Natural killer cell (primary cell): Measurements from ENCODE around the gene SSX2IP. TPM values are rescaled to one million over a fixed set of nuclear protein-coding genes. Genes with fewer than 3 reads are reported as not detected.

Experiments
- ATAC-seq, 3 donors: fragments of 150-1000 bp in 2 of 3; fragments of 200-7000 bp in 1 of 3; cut with Tn5 transposase; 1 replicate in 1 of 3; 2 replicates in 2 of 3; pipeline ENCODE4 v1.10.0; 2021; ENCODE audit warnings: mild to moderate bottlenecking in 2 of 3, moderate library complexity in 2 of 3
- DNase-seq, 2 donors: peaks; one replicate each; pipeline versions ENCODE4 v3.0.0 to v3.0.0-alpha.2; 2013 to 2021; ENCODE audit warnings: mixed read lengths in 1 of 2
- H3K27ac ChIP-seq: one replicate; pipeline ENCODE4 v1.5.1; 2013; ENCODE audit warnings: mild to moderate bottlenecking, low read length
- H3K27me3 ChIP-seq: one replicate; pipeline ENCODE4 v1.6.1; 2013; ENCODE audit warnings: low read length; ENCODE audit not compliant: control insufficient read depth, insufficient read depth
- H3K36me3 ChIP-seq: one replicate; pipeline ENCODE4 v1.6.1; 2013; ENCODE audit warnings: low read length; ENCODE audit not compliant: control insufficient read depth, insufficient read depth
- H3K4me1 ChIP-seq: one replicate; pipeline ENCODE4 v1.6.1; 2013; ENCODE audit warnings: low read length; ENCODE audit not compliant: control insufficient read depth, insufficient read depth
- H3K4me3 ChIP-seq: one replicate; pipeline ENCODE4 v1.5.1; 2013; ENCODE audit warnings: low read length
- H3K9me3 ChIP-seq: one replicate; pipeline ENCODE4 v1.6.1; 2013; ENCODE audit warnings: low read length; ENCODE audit not compliant: control insufficient read depth, insufficient read depth
- H3K27ac Mint-ChIP-seq, 2 donors: one replicate each; pipeline ENCODE4 v1.8.0; 2022; ENCODE audit warnings: mild to moderate bottlenecking in 2 of 2, mixed read lengths in 2 of 2, moderate library complexity in 1 of 2
- H3K27me3 Mint-ChIP-seq, 2 donors: one replicate each; pipeline ENCODE4 v1.8.0; 2022; ENCODE audit warnings: low read depth in 2 of 2, mixed read lengths in 2 of 2
- H3K36me3 Mint-ChIP-seq: one replicate; pipeline ENCODE4 v1.8.0; 2022; ENCODE audit warnings: mixed read lengths
- H3K4me1 Mint-ChIP-seq, 2 donors: one replicate each; pipeline ENCODE4 v1.8.0; 2022; ENCODE audit warnings: mixed read lengths in 2 of 2
- H3K4me3 Mint-ChIP-seq: one replicate; pipeline ENCODE4 v1.8.0; 2022; ENCODE audit warnings: mild to moderate bottlenecking, moderate library complexity, mixed read lengths
- H3K9me3 Mint-ChIP-seq, 2 donors: one replicate each; pipeline ENCODE4 v1.8.0; 2022; ENCODE audit warnings: mixed read lengths in 2 of 2
- CTCF ChIP-seq: fragments of 200-600 bp; IDR thresholded peaks from one replicate; pipeline ENCODE4 v1.8.0; 2022; ENCODE audit warnings: antibody characterized with exemption
- whole genome bisulfite sequencing: methylation state at CpG from one replicate; pipeline ENCODE4 v1.1.7; 2013; ENCODE audit warnings: missing lambda C conversion rate; ENCODE audit not compliant: insufficient coverage; 5-methylcytosine and 5-hydroxymethylcytosine counted together
- intact Hi-C: fragments of 100-400 bp; cut with micrococcal nuclease; formaldehyde crosslinking; loops from one replicate; pipeline ENCODE4 v1.14.2; 2022
- total RNA-seq, 4 donors: library from RNA; stranded (reverse); fragments of 120-200 nt in 1 of 4; gene quantifications; one replicate each; pipeline versions ENCODE4 v1.2.3 to v1.2.4, GENCODE V29; 2013 to 2022

The SSX2IP gene
- total RNA-seq, 3 donors from 2014 or later (not counting 1 experiment from before 2014, with no cell fraction given), result 24.2 to 35.8 (median 27.2) TPM

GRCh38 chr1:84669831-84670230, 20.4 kb downstream of the SSX2IP start:
- Histone ChIP-seq H3K9me3 (no peaks in the 10 kb centered on the region), H3K27ac (no peak overlapping the region), H3K27me3 (no peaks in the 10 kb centered on the region), H3K4me1 (peaks cover 4% of the 10 kb centered on the region), H3K36me3 (peaks cover 6% of the 10 kb centered on the region), H3K4me3 (no peak overlapping the region)
- no peaks in the 10 kb centered on the region for H3K27me3 Mint-ChIP-seq
- DNase-seq, result no peak
- no peak for ATAC-seq
- H3K9me3 Mint-ChIP-seq, result no peaks in the 10 kb centered on the region
- no peak overlapping the region for H3K4me3 Mint-ChIP-seq
- 92% methylated on average over 2 of the region's 2 CpGs for WGBS
- peaks cover 31 to 42% of the 10 kb centered on the region in 2 donors for H3K4me1 Mint-ChIP-seq
- TF ChIP-seq CTCF, result no peak
- intact Hi-C loops, result no loop called here
- no peak overlapping the region for H3K27ac Mint-ChIP-seq
- no peaks in the 10 kb centered on the region for H3K36me3 Mint-ChIP-seq

GRCh38 chr1:84668185-84668584, 22.1 kb downstream of the SSX2IP start:
- H3K4me1 Mint-ChIP-seq, result peaks cover 14 to 26% of the 10 kb centered on the region in 2 donors
- peak in 2 of 3 donors; percentile 64 for ATAC-seq
- H3K36me3 Mint-ChIP-seq, result peaks cover 7% of the 10 kb centered on the region

GRCh38 chr1:84665703-84666317, 24.5 kb downstream of the SSX2IP start:
- intact Hi-C loops, result no loop called here
- no peak for DNase-seq
- Mint-ChIP-seq H3K4me1 (peaks cover 0 to 11% of the 10 kb centered on the region in 2 donors), H3K9me3 (no peaks in the 10 kb centered on the region), H3K27me3 (no peaks in the 10 kb centered on the region), H3K36me3 (peaks cover 13% of the 10 kb centered on the region), H3K27ac (peak overlapping the region in 1 of 2 donors; percentile 32), H3K4me3 (no peak overlapping the region)
- 97% methylated on average over 2 of the region's 3 CpGs for WGBS
- no peaks in the 10 kb centered on the region for H3K9me3 ChIP-seq
- no peaks in the 10 kb centered on the region for H3K4me1 ChIP-seq
- H3K27ac ChIP-seq, result no peak overlapping the region
- ATAC-seq, result no peak
- TF ChIP-seq CTCF, result no peak
- H3K4me3 ChIP-seq, result no peak overlapping the region
- no peaks in the 10 kb centered on the region for H3K27me3 ChIP-seq
- H3K36me3 ChIP-seq, result peaks cover 17% of the 10 kb centered on the region

More at GRCh38 chr1:84668185-84668584, 22.1 kb downstream of the SSX2IP start:
- Histone ChIP-seq H3K9me3 (no peaks in the 10 kb centered on the region), H3K4me1 (peaks cover 4% of the 10 kb centered on the region), H3K4me3 (no peak overlapping the region), H3K27ac (no peak overlapping the region), H3K27me3 (no peaks in the 10 kb centered on the region), H3K36me3 (peaks cover 11% of the 10 kb centered on the region)
- no peaks in the 10 kb centered on the region for H3K27me3 Mint-ChIP-seq
- H3K27ac Mint-ChIP-seq, result no peak overlapping the region
- 80% methylated on average over 1 of the region's 1 CpG for WGBS
- peak in 1 of 2 donors; percentile 54 for DNase-seq
- H3K9me3 Mint-ChIP-seq, result no peaks in the 10 kb centered on the region
- no peak for TF ChIP-seq CTCF
- H3K4me3 Mint-ChIP-seq, result no peak overlapping the region
- intact Hi-C loops, result loop anchor here (1.0 kb wide), 2 partner anchors 56 to 85 kb away; no protein-coding TSS in a partner anchor
